Measurements from ENCODE around the gene STXBP3. TPM values are rescaled to one million over a fixed set of nuclear protein-coding genes. Genes with fewer than 3 reads are reported as not detected.

The STXBP3 gene
- total and polyA plus RNA-seq, 2 of the 13 experiments (the other 11 are each of a cell fraction or from before 2014, with no cell fraction given), result 13.0 to 20.8 TPM

GRCh38 chr1:108746382-108747170 is at the start of gene STXBP3 (continued):
- TF ChIP-seq ARID4A (CRISPR knock-in tag; IDR thresholded peaks at IDR 0.05; ENCODE audit: borderline replicate concordance), result peak; percentile 81
- TF ChIP-seq CBX5 (CRISPR knock-in tag; IDR thresholded peaks at IDR 0.05; ENCODE audit: borderline replicate concordance), result 0 out of 2 replicates have a peak, but pooled peaks have one; percentile 45
- peak; percentile 63; the same call in 1 of the 2 replicates for TF ChIP-seq REPIN1 (CRISPR knock-in tag; IDR thresholded peaks at IDR 0.05; ENCODE audit: borderline replicate concordance, low read depth)
- TF ChIP-seq ZNF619 (CRISPR knock-in tag; IDR thresholded peaks at IDR 0.05), result 0 out of 2 replicates have a peak, but pooled peaks have one; percentile 67
- peak; percentile 22; the same call in 1 of the 2 replicates for TF ChIP-seq HINFP (CRISPR knock-in tag; IDR thresholded peaks at IDR 0.05; ENCODE audit: low read depth)
- 0 out of 2 replicates have a peak, but pooled peaks have one; percentile 39 for TF ChIP-seq ZNF431 (CRISPR knock-in tag; IDR thresholded peaks at IDR 0.05; ENCODE audit: borderline replicate concordance, low read depth)
- TF ChIP-seq PRDM4 (CRISPR knock-in tag; IDR thresholded peaks at IDR 0.05; ENCODE audit: borderline replicate concordance), result no peak
- TF ChIP-seq ZNF775 (CRISPR knock-in tag; IDR thresholded peaks at IDR 0.05; ENCODE audit: borderline replicate concordance), result no peak
- TF ChIP-seq SMARCC2 (IDR thresholded peaks at IDR 0.05), result peak; percentile 28; the same call in 1 of the 2 replicates
- TF ChIP-seq BCL3 (CRISPR knock-in tag; IDR thresholded peaks at IDR 0.05), result peak; percentile 63
- TF ChIP-seq ZNF75D (CRISPR knock-in tag; IDR thresholded peaks at IDR 0.05; ENCODE audit: borderline replicate concordance), result no peak
- TF ChIP-seq ZNF746 (CRISPR knock-in tag; IDR thresholded peaks at IDR 0.05), result peak; percentile 69; the same call in 1 of the 2 replicates
- no peak for TF ChIP-seq ZEB1 (IDR thresholded peaks at IDR 0.05; ENCODE audit: insufficient replicate concordance, low read depth)
- peak; percentile 82 for TF ChIP-seq THAP11 (CRISPR knock-in tag; IDR thresholded peaks at IDR 0.05)
- no peak for TF ChIP-seq ZNF543 (CRISPR knock-in tag; IDR thresholded peaks at IDR 0.05)
- TF ChIP-seq KLF16 (CRISPR knock-in tag; IDR thresholded peaks at IDR 0.05), result peak in 1 of 2 experiments; percentile 89; a peak in 2 of 4 replicates
- TF ChIP-seq KLF12 (CRISPR knock-in tag; IDR thresholded peaks at IDR 0.05; ENCODE audit: borderline replicate concordance), result peak; percentile 78; the same call in 1 of the 2 replicates
